ENCODE results near the gene OR6B1. TPM values are rescaled to one million over a fixed set of nuclear protein-coding genes. Genes with fewer than 3 reads are reported as not detected.
A peak's percentile ranks its signal among the peaks of the same experiment; 100 is the strongest.

OR6B1 gene
- total and polyA plus RNA-seq, 4 donors = not detected

GRCh38 chr7:143975617-143976016, 24.5 kb upstream of the OR6B1 start:
- no peaks in the 10 kb centered on the region for H3K4me1 ChIP-seq (ENCODE audit: control insufficient read depth in 5 of 5, insufficient read depth in 5 of 5, low read length in 5 of 5)
- no peaks in the 10 kb centered on the region for H3K36me3 ChIP-seq (ENCODE audit: control insufficient read depth in 4 of 4, insufficient read depth in 4 of 4, low read length in 4 of 4)
- H3K27ac ChIP-seq (ENCODE audit: low read depth in 1 of 2, low read length in 1 of 2) = no peak overlapping the region
- DNase-seq (peak in 1 of 3 donors; percentile 40), ATAC-seq (ENCODE audit: insufficient read depth, low FRiP score) (no peak)
- TF ChIP-seq, protein P1, sequence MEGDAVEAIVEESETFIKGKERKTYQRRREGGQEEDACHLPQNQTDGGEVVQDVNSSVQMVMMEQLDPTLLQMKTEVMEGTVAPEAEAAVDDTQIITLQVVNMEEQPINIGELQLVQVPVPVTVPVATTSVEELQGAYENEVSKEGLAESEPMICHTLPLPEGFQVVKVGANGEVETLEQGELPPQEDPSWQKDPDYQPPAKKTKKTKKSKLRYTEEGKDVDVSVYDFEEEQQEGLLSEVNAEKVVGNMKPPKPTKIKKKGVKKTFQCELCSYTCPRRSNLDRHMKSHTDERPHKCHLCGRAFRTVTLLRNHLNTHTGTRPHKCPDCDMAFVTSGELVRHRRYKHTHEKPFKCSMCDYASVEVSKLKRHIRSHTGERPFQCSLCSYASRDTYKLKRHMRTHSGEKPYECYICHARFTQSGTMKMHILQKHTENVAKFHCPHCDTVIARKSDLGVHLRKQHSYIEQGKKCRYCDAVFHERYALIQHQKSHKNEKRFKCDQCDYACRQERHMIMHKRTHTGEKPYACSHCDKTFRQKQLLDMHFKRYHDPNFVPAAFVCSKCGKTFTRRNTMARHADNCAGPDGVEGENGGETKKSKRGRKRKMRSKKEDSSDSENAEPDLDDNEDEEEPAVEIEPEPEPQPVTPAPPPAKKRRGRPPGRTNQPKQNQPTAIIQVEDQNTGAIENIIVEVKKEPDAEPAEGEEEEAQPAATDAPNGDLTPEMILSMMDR (IDR thresholded peaks at IDR 0.05; ENCODE audit: control extremely low read depth, extremely low read depth) = no peak
- 76 to 78% methylated on average over 1 of the region's 1 CpG for WGBS, 2 donors
- no peak overlapping the region for H3K4me3 ChIP-seq
- no peak overlapping the region for H3K9ac ChIP-seq (ENCODE audit: insufficient read depth in 1 of 2, low read length in 2 of 2)
- H3K27me3 ChIP-seq (ENCODE audit: control insufficient read depth in 3 of 3, insufficient read depth in 3 of 3, low read length in 2 of 3) = no peaks in the 10 kb centered on the region
- H3K9me3 ChIP-seq (ENCODE audit: control insufficient read depth in 4 of 4, insufficient read depth in 3 of 4, low read length in 3 of 4) = peaks cover 0 to 4% (median 0%) of the 10 kb centered on the region in 4 donors

- no peak overlapping the region for H3K9ac ChIP-seq (ENCODE audit: insufficient read depth in 1 of 2, low read length in 2 of 2)
- 60 to 73% methylated on average over 2 of the region's 2 CpGs for WGBS, 2 donors
- TF ChIP-seq, protein P1 (IDR thresholded peaks at IDR 0.05; ENCODE audit: control extremely low read depth, extremely low read depth) = no peak
- ATAC-seq (ENCODE audit: insufficient read depth, low FRiP score) = no peak
- no peaks in the 10 kb centered on the region for H3K36me3 ChIP-seq (ENCODE audit: control insufficient read depth in 4 of 4, insufficient read depth in 4 of 4, low read length in 4 of 4)
- no peak for DNase-seq
- H3K4me3 ChIP-seq = no peak overlapping the region
- no peak overlapping the region for H3K27ac ChIP-seq (ENCODE audit: low read depth in 1 of 2, low read length in 1 of 2)
- no peaks in the 10 kb centered on the region for H3K27me3 ChIP-seq (ENCODE audit: control insufficient read depth in 3 of 3, insufficient read depth in 3 of 3, low read length in 2 of 3)
- peaks cover 0 to 4% (median 0%) of the 10 kb centered on the region in 4 donors for H3K9me3 ChIP-seq (ENCODE audit: control insufficient read depth in 4 of 4, insufficient read depth in 3 of 4, low read length in 3 of 4)
- no peaks in the 10 kb centered on the region for H3K4me1 ChIP-seq (ENCODE audit: control insufficient read depth in 5 of 5, insufficient read depth in 5 of 5, low read length in 5 of 5)
These were observed 21.5 kb upstream of the OR6B1 start for GRCh38 chr7:143978585-143978984.

- H3K36me3 ChIP-seq (ENCODE audit: control insufficient read depth in 4 of 4, insufficient read depth in 4 of 4, low read length in 4 of 4) = no peaks in the 10 kb centered on the region
- H3K9me3 ChIP-seq (ENCODE audit: control insufficient read depth in 4 of 4, insufficient read depth in 3 of 4, low read length in 3 of 4) = peaks cover 0 to 4% (median 0%) of the 10 kb centered on the region in 4 donors
- no peak overlapping the region for H3K9ac ChIP-seq (ENCODE audit: insufficient read depth in 1 of 2, low read length in 2 of 2)
- ATAC-seq (ENCODE audit: insufficient read depth, low FRiP score) (no peak), DNase-seq (no peak)
- 80 to 87% methylated on average over 1 of the region's 1 CpG for WGBS, 2 donors
- no peak overlapping the region for H3K27ac ChIP-seq (ENCODE audit: low read depth in 1 of 2, low read length in 1 of 2)
- no peaks in the 10 kb centered on the region for H3K4me1 ChIP-seq (ENCODE audit: control insufficient read depth in 5 of 5, insufficient read depth in 5 of 5, low read length in 5 of 5)
- no peak overlapping the region for H3K4me3 ChIP-seq
- TF ChIP-seq, protein P1 (IDR thresholded peaks at IDR 0.05; ENCODE audit: control extremely low read depth, extremely low read depth) = no peak
- no peaks in the 10 kb centered on the region for H3K27me3 ChIP-seq (ENCODE audit: control insufficient read depth in 3 of 3, insufficient read depth in 3 of 3, low read length in 2 of 3)
These were observed 20.8 kb upstream of the OR6B1 start for GRCh38 chr7:143979359-143979758.

DNA sequence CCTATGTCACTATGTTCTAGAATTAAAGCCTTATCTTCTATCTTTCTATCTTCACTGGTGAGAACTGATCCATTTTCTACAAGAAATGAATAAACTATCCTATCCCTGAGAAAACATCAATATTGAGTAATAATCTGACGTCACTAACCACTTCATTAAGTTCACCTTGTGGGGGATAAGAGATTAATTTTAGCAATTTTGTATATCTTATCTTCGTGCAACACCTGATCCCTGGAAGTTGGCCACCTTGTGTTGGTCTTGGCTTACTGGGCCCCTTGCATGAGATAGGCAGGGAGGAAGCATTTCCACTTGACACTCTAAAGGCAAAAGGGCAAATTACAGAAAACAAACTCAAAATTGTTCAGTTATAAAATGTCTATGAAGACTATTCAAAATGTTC, 20.1 kb upstream of the OR6B1 start:
- H3K9me3 ChIP-seq (ENCODE audit: control insufficient read depth in 4 of 4, insufficient read depth in 3 of 4, low read length in 3 of 4) = peaks cover 0 to 5% (median 0%) of the 10 kb centered on the region in 4 donors
- ATAC-seq (ENCODE audit: insufficient read depth, low FRiP score) = no peak
- WGBS, 2 donors = 51 to 61% methylated on average over 2 of the region's 2 CpGs
- H3K9ac ChIP-seq (ENCODE audit: insufficient read depth in 1 of 2, low read length in 2 of 2) = no peak overlapping the region
- H3K27ac ChIP-seq (ENCODE audit: low read depth in 1 of 2, low read length in 1 of 2) = no peak overlapping the region
- DNase-seq = no peak
- TF ChIP-seq, protein P1 (IDR thresholded peaks at IDR 0.05; ENCODE audit: control extremely low read depth, extremely low read depth) = no peak
- no peak overlapping the region for H3K4me3 ChIP-seq
- H3K36me3 ChIP-seq (ENCODE audit: control insufficient read depth in 4 of 4, insufficient read depth in 4 of 4, low read length in 4 of 4) = no peaks in the 10 kb centered on the region
- no peaks in the 10 kb centered on the region for H3K4me1 ChIP-seq (ENCODE audit: control insufficient read depth in 5 of 5, insufficient read depth in 5 of 5, low read length in 5 of 5)
- H3K27me3 ChIP-seq (ENCODE audit: control insufficient read depth in 3 of 3, insufficient read depth in 3 of 3, low read length in 2 of 3) = no peaks in the 10 kb centered on the region
